Right lobe of liver (tissue), 6 donors: ENCODE data around the gene CDH4. TPM values are rescaled to one million over a fixed set of nuclear protein-coding genes. Genes with fewer than 3 reads are reported as not detected.

Source experiments
- ATAC-seq, 4 donors: fragments of 200-7000 bp; cut with Tn5 transposase; one replicate each; pipeline ENCODE4 v1.9.1; 2020; ENCODE audit warnings: mild to moderate bottlenecking in 4 of 4, moderate library complexity in 4 of 4
- DNase-seq, 3 donors: peaks; one replicate each; pipeline ENCODE4 v3.0.0-alpha.2; 2020
- H3K27ac ChIP-seq, 3 donors: fragments of 200-600 bp; one replicate each; pipeline ENCODE4 v1.8.0; 2022
- H3K27me3 ChIP-seq, 2 donors: fragments of 200-600 bp; one replicate each; pipeline ENCODE4 v1.8.0; 2022
- H3K36me3 ChIP-seq, 4 donors: fragments of 200-600 bp; sonication (generic) in 1 of 4; one replicate each; pipeline versions ENCODE4 v1.5.1 to v1.8.0; 2017 to 2022; ENCODE audit warnings: control low read depth in 1 of 4
- H3K4me1 ChIP-seq, 4 donors: fragments of 200-600 bp; sonication (generic) in 1 of 4; one replicate each; pipeline versions ENCODE4 v1.5.1 to v1.8.0; 2017 to 2022; ENCODE audit warnings: control low read depth in 1 of 4
- H3K4me3 ChIP-seq, 3 donors: fragments of 200-600 bp; one replicate each; pipeline ENCODE4 v1.8.0; 2022
- H3K9me3 ChIP-seq, 4 donors: fragments of 200-600 bp; sonication (generic) in 1 of 4; one replicate each; pipeline versions ENCODE4 v1.5.1 to v1.8.0; 2017 to 2022; ENCODE audit warnings: control low read depth in 1 of 4
- CTCF ChIP-seq, 4 donors: fragments of 200-600 bp in 3 of 4; fragments of 450-650 bp in 1 of 4; IDR thresholded peaks; one replicate each; pipeline versions ENCODE4 v1.5.1 to v1.8.0; 2016 to 2022; ENCODE audit warnings: antibody characterized with exemption in 4 of 4, mild to moderate bottlenecking in 2 of 4
- POLR2A ChIP-seq: fragments of 450-650 bp; IDR thresholded peaks from one replicate; pipeline ENCODE4 v1.6.1; 2017; ENCODE audit warnings: antibody characterized with exemption, mild to moderate bottlenecking
- WGBS: methylation state at CpG from one replicate; pipeline ENCODE4 v1.1.6; 2018; ENCODE audit warnings: low coverage, low lambda C conversion rate; ENCODE audit not compliant: insufficient coverage; ENCODE audit errors: missing lambda C conversion rate; 5-methylcytosine and 5-hydroxymethylcytosine counted together
- intact Hi-C, 2 donors: fragments of 100-400 bp; cut with DNase I; formaldehyde crosslinking; loops; one replicate each; pipeline versions ENCODE4 v1.11.2 to v1.14.1; 2022
- total RNA-seq, 6 experiments: library from RNA; depleted of rRNA in 2 of 6; stranded (reverse); fragments of >200 nt in 2 of 6; fragmentation: NEBNext Ultra II Directional in 3 of 6; extraction: Animal tissue kit (Norgen Biotek cat#: 25700) in 3 of 6; gene quantifications; one replicate each; pipeline versions ENCODE4 v1.1.0 to v1.2.4, GENCODE V29; 2016 to 2023
- donor health status: DM: no; HTN: yes; CAD: no.
- donor health status: DM: no; HTN: no; CAD: no.
- donor health status: DM: no; HTN: no; CAD: no.
- donor health status: DM: no; HTN: yes; CAD: no.
- donor health status: DM: no; HTN: yes; CAD: no.

Gene CDH4
- total RNA-seq, 6 experiments from 2014 or later: 0.02 to 0.14 (median 0.09) TPM; not detected in 3

- Histone ChIP-seq H3K27ac (no peak overlapping the region), H3K27me3 (no peaks in the 10 kb centered on the region), H3K4me1 (no peaks in the 10 kb centered on the region), H3K4me3 (no peak overlapping the region), H3K9me3 (no peaks in the 10 kb centered on the region), H3K36me3 (no peaks in the 10 kb centered on the region)
- ATAC-seq (no peak), DNase-seq (no peak)
- TF ChIP-seq CTCF (IDR thresholded peaks at IDR 0.05): no peak
- TF ChIP-seq POLR2A: no peak
- 30% methylated on average over 3 of the region's 29 CpGs for WGBS
- intact Hi-C loops: no loop called here
These were observed 648.2 kb downstream of the CDH4 start for GRCh38 chr20:61900011-61900944.

- H3K27ac ChIP-seq: no peak overlapping the region
- no peak for TF ChIP-seq CTCF (IDR thresholded peaks at IDR 0.05)
- no peak for TF ChIP-seq POLR2A
- H3K36me3 ChIP-seq: no peaks in the 10 kb centered on the region
- ATAC-seq: no peak
- H3K9me3 ChIP-seq: no peaks in the 10 kb centered on the region
- intact Hi-C loops: no loop called here
- no peaks in the 10 kb centered on the region for H3K27me3 ChIP-seq
- WGBS: 22% methylated on average over 4 of the region's 4 CpGs
- DNase-seq: no peak
- H3K4me3 ChIP-seq: no peak overlapping the region
- no peaks in the 10 kb centered on the region for H3K4me1 ChIP-seq
These were observed 648.9 kb downstream of the CDH4 start for GRCh38 chr20:61900945-61901293.

- WGBS: 42% methylated on average over 17 of the region's 35 CpGs
- no peak for DNase-seq
- H3K27ac ChIP-seq: no peak overlapping the region
- intact Hi-C loops: no loop called here
- TF ChIP-seq CTCF (IDR thresholded peaks at IDR 0.05) (no peak), POLR2A (no peak)
- H3K36me3 ChIP-seq: no peaks in the 10 kb centered on the region
- no peak overlapping the region for H3K4me3 ChIP-seq
- no peak for ATAC-seq
- no peaks in the 10 kb centered on the region for H3K4me1 ChIP-seq
- no peaks in the 10 kb centered on the region for H3K9me3 ChIP-seq
- no peaks in the 10 kb centered on the region for H3K27me3 ChIP-seq
These were observed 649.5 kb downstream of the CDH4 start for GRCh38 chr20:61901392-61902220.

GRCh38 chr20:61902221-61902869, 650.3 kb downstream of the CDH4 start:
- TF ChIP-seq POLR2A: no peak
- no peak for TF ChIP-seq CTCF (IDR thresholded peaks at IDR 0.05)
- intact Hi-C loops: no loop called here
- Histone ChIP-seq H3K4me3 (no peak overlapping the region), H3K27me3 (no peaks in the 10 kb centered on the region), H3K36me3 (no peaks in the 10 kb centered on the region), H3K27ac (no peak overlapping the region), H3K9me3 (no peaks in the 10 kb centered on the region), H3K4me1 (no peaks in the 10 kb centered on the region)
- DNase-seq (no peak), ATAC-seq (no peak)
- 45% methylated on average over 13 of the region's 27 CpGs for WGBS
